ENCODE results near the gene INCA1.
"Not testable (repeated sequence)": the region's sequence is repeated elsewhere in the genome, so short reads cannot be mapped to it uniquely, and the experiment has no call there.

Gene INCA1

GRCh38 chr17:5034651-5035050, 37.3 kb upstream of the INCA1 start:
- TF ChIP-seq ZFX (IDR thresholded peaks at IDR 0.05): no peak
- TF ChIP-seq CTCF (conservative IDR thresholded peaks at IDR 0.05): no peak
- no peak overlapping the region for H3K27ac ChIP-seq

DNA sequence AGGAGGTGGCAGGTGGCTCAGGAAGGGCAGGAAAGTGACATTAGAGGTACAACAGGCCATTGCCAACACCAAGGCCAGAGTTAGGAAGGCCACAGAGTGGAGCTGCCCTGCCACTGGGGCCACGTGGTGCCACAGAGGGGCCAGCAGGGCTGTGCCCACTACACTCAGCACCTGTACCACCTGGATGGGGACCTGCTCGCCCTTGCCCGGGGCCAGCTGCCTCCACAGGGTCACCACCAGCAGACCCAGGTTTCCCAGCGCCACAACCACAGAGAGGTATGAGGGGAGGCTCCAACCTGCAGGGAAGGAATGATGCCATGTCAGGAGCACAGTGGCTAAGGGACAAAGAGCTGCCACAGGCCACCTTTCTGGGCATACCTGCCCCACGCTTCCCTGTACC, 36.7 kb upstream of the INCA1 start:
- no peak overlapping the region for H3K27ac ChIP-seq
- no peak for TF ChIP-seq CTCF (conservative IDR thresholded peaks at IDR 0.05)
- TF ChIP-seq ZFX (IDR thresholded peaks at IDR 0.05): no peak

- TF ChIP-seq ZFX (IDR thresholded peaks at IDR 0.05): no peak
- TF ChIP-seq CTCF (conservative IDR thresholded peaks at IDR 0.05): no peak
- H3K27ac ChIP-seq: no peak overlapping the region
Observed at GRCh38 chr17:5033352-5034015, 36.2 kb upstream of the INCA1 start.

GRCh38 chr17:5032865-5033264, 35.5 kb upstream of the INCA1 start:
- H3K27ac ChIP-seq: no peak overlapping the region
- TF ChIP-seq ZFX (IDR thresholded peaks at IDR 0.05) (no peak), CTCF (conservative IDR thresholded peaks at IDR 0.05) (no peak)

DNA sequence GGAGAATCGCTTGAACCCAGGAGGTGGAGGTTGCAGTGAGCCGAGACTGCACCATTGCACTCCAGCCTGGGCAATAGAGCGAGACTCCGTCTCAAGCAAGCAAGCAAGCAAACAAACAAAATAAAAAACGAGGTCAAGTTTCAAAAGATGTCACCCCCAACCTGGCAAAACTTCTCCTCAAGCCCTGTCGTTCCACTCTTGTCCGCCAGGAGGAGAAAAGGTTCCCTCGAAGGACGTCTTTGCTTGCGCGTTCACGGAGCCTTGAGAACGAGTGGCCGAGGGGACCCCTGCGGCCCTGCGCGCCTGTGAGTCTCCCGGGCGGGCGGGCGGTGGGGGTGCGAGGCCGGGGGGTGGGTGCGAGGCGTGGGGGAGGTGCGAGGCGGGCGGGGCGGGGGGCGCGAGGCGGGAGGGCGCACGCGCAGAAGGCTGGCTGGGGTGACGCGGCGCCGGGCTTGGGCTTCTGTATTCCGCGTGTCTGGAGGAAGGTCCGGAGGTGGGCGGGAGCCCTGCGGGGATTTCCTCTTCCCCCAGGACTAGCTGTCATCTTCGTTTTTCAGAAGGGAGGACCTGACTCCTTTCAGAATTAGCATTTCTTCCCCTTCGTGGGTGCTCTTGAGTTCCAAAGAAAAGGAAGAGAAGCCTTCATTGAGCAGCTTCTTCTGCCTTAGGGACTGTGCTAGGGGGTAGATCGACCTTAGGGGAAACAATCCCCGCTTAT, 34.2 kb upstream of the INCA1 start:
- peak overlapping the region; percentile 15 for H3K27ac ChIP-seq
- TF ChIP-seq ZFX (IDR thresholded peaks at IDR 0.05): no peak
- TF ChIP-seq CTCF (conservative IDR thresholded peaks at IDR 0.05): peak; percentile 80

GRCh38 chr17:5030168-5030567, 32.8 kb upstream of the INCA1 start:
- not testable (repeated sequence) for H3K27ac ChIP-seq

GRCh38 chr17:5027916-5028315, 30.6 kb upstream of the INCA1 start:
- TF ChIP-seq CTCF (conservative IDR thresholded peaks at IDR 0.05): no peak
- no peak for TF ChIP-seq ZFX (IDR thresholded peaks at IDR 0.05)
- no peak overlapping the region for H3K27ac ChIP-seq

- TF ChIP-seq CTCF (conservative IDR thresholded peaks at IDR 0.05) (no peak), ZFX (IDR thresholded peaks at IDR 0.05) (no peak)
- H3K27ac ChIP-seq: no peak overlapping the region
Observed at GRCh38 chr17:5027299-5027698, 30.0 kb upstream of the INCA1 start.

Data from C4-2B (cell line).